Measurements from ENCODE around the gene CPNE8.

Gene CPNE8

GRCh38 chr12:38878333-38878705, 27.1 kb downstream of the CPNE8 start:
- TF ChIP-seq SPI1 (IDR thresholded peaks at IDR 0.05; ENCODE audit: borderline replicate concordance, low read depth) (no peak), POLR2AphosphoS5 (IDR thresholded peaks at IDR 0.05; ENCODE audit: low read depth) (no peak), REST (IDR thresholded peaks at IDR 0.05; ENCODE audit: insufficient replicate concordance, low read depth) (no peak), CTCF (IDR thresholded peaks at IDR 0.05; ENCODE audit: insufficient read depth, low read length) (no peak), GABPA (IDR thresholded peaks at IDR 0.05; ENCODE audit: low read depth) (no peak)
- no peaks in the 10 kb centered on the region for H3K27me3 ChIP-seq (ENCODE audit: insufficient read depth, poor library complexity, severe bottlenecking)
- H3K4me3 ChIP-seq (replicated peaks; ENCODE audit: insufficient read depth, low read length): no peak overlapping the region
- no peak for DNase-seq (ENCODE audit: low read depth in 1 of 2, low spot score in 1 of 2)
- no peak overlapping the region for H3K27ac ChIP-seq (replicated peaks)

- no peak for DNase-seq (ENCODE audit: low read depth in 1 of 2, low spot score in 1 of 2)
- H3K27me3 ChIP-seq (ENCODE audit: insufficient read depth, poor library complexity, severe bottlenecking): no peaks in the 10 kb centered on the region
- H3K27ac ChIP-seq (replicated peaks): no peak overlapping the region
- no peak for TF ChIP-seq GABPA (IDR thresholded peaks at IDR 0.05; ENCODE audit: low read depth)
- no peak for TF ChIP-seq REST (IDR thresholded peaks at IDR 0.05; ENCODE audit: insufficient replicate concordance, low read depth)
- no peak for TF ChIP-seq SPI1 (IDR thresholded peaks at IDR 0.05; ENCODE audit: borderline replicate concordance, low read depth)
- TF ChIP-seq POLR2AphosphoS5 (IDR thresholded peaks at IDR 0.05; ENCODE audit: low read depth): no peak
- no peak for TF ChIP-seq CTCF (IDR thresholded peaks at IDR 0.05; ENCODE audit: insufficient read depth, low read length)
- H3K4me3 ChIP-seq (replicated peaks; ENCODE audit: insufficient read depth, low read length): no peak overlapping the region
Measured at GRCh38 chr12:38875586-38876228, 29.7 kb downstream of the CPNE8 start.

GRCh38 chr12:38872561-38872960, 32.8 kb downstream of the CPNE8 start:
- peak in 1 of 2 experiments; percentile 21 for DNase-seq (ENCODE audit: low read depth in 1 of 2, low spot score in 1 of 2)
- no peak overlapping the region for H3K4me3 ChIP-seq (replicated peaks; ENCODE audit: insufficient read depth, low read length)
- no peak overlapping the region for H3K27ac ChIP-seq (replicated peaks)
- no peaks in the 10 kb centered on the region for H3K27me3 ChIP-seq (ENCODE audit: insufficient read depth, poor library complexity, severe bottlenecking)
- TF ChIP-seq POLR2AphosphoS5 (IDR thresholded peaks at IDR 0.05; ENCODE audit: low read depth): no peak
- TF ChIP-seq CTCF (IDR thresholded peaks at IDR 0.05; ENCODE audit: insufficient read depth, low read length): no peak
- no peak for TF ChIP-seq REST (IDR thresholded peaks at IDR 0.05; ENCODE audit: insufficient replicate concordance, low read depth)
- TF ChIP-seq SPI1 (IDR thresholded peaks at IDR 0.05; ENCODE audit: borderline replicate concordance, low read depth): no peak

Measured in HL-60 (cell line).